Measurements from ENCODE around the gene UXT. TPM values are rescaled to one million over a fixed set of nuclear protein-coding genes. Genes with fewer than 3 reads are reported as not detected.
A peak's percentile ranks its signal among the peaks of the same experiment; 100 is the strongest.

Gene UXT
- total and polyA plus RNA-seq, 2 of the 13 experiments (the other 11 are each of a cell fraction or from before 2014, with no cell fraction given) = 107 to 123 TPM

DNA sequence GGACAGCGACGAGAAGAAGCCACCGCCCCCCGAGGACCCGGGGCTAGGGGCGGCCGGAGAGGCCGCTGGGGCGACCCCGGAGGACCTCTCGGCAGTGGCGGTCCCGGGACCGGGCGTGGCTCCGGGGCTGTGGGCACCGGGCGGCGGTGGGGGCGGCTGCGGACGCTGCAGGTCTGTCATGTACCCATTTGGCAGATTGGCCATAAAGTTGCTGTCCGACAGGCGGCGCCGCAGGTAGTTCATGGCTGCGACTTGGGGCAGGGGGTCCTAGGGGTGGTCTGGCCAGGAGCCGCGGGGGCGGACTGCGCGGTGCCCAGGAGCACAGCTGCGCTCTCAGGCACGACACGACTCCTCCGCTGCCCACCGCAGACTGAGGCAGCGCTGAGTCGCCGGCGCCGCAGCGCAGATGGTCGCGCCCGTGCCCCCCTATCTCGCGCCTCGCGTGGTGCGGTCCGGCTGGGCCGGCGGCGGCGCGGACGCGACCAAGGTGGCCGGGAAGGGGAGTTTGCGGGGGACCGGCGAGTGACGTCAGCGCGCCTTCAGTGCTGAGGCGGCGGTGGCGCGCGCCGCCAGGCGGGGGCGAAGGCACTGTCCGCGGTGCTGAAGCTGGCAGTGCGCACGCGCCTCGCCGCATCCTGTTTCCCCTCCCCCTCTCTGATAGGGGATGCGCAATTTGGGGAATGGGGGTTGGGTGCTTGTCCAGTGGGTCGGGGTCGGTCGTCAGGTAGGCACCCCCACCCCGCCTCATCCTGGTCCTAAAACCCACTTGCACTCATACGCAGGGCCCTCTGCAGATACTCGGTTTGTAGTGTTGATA, 39.3 kb downstream of the UXT start, which contains the start of gene SYN1 (continued):
- TF ChIP-seq, protein P1, sequence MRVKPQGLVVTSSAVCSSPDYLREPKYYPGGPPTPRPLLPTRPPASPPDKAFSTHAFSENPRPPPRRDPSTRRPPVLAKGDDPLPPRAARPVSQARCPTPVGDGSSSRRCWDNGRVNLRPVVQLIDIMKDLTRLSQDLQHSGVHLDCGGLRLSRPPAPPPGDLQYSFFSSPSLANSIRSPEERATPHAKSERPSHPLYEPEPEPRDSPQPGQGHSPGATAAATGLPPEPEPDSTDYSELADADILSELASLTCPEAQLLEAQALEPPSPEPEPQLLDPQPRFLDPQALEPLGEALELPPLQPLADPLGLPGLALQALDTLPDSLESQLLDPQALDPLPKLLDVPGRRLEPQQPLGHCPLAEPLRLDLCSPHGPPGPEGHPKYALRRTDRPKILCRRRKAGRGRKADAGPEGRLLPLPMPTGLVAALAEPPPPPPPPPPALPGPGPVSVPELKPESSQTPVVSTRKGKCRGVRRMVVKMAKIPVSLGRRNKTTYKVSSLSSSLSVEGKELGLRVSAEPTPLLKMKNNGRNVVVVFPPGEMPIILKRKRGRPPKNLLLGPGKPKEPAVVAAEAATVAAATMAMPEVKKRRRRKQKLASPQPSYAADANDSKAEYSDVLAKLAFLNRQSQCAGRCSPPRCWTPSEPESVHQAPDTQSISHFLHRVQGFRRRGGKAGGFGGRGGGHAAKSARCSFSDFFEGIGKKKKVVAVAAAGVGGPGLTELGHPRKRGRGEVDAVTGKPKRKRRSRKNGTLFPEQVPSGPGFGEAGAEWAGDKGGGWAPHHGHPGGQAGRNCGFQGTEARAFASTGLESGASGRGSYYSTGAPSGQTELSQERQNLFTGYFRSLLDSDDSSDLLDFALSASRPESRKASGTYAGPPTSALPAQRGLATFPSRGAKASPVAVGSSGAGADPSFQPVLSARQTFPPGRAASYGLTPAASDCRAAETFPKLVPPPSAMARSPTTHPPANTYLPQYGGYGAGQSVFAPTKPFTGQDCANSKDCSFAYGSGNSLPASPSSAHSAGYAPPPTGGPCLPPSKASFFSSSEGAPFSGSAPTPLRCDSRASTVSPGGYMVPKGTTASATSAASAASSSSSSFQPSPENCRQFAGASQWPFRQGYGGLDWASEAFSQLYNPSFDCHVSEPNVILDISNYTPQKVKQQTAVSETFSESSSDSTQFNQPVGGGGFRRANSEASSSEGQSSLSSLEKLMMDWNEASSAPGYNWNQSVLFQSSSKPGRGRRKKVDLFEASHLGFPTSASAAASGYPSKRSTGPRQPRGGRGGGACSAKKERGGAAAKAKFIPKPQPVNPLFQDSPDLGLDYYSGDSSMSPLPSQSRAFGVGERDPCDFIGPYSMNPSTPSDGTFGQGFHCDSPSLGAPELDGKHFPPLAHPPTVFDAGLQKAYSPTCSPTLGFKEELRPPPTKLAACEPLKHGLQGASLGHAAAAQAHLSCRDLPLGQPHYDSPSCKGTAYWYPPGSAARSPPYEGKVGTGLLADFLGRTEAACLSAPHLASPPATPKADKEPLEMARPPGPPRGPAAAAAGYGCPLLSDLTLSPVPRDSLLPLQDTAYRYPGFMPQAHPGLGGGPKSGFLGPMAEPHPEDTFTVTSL (CRISPR knock-in tag; IDR thresholded peaks at IDR 0.05; ENCODE audit: borderline replicate concordance) = no peak
- TF ChIP-seq, protein P2, sequence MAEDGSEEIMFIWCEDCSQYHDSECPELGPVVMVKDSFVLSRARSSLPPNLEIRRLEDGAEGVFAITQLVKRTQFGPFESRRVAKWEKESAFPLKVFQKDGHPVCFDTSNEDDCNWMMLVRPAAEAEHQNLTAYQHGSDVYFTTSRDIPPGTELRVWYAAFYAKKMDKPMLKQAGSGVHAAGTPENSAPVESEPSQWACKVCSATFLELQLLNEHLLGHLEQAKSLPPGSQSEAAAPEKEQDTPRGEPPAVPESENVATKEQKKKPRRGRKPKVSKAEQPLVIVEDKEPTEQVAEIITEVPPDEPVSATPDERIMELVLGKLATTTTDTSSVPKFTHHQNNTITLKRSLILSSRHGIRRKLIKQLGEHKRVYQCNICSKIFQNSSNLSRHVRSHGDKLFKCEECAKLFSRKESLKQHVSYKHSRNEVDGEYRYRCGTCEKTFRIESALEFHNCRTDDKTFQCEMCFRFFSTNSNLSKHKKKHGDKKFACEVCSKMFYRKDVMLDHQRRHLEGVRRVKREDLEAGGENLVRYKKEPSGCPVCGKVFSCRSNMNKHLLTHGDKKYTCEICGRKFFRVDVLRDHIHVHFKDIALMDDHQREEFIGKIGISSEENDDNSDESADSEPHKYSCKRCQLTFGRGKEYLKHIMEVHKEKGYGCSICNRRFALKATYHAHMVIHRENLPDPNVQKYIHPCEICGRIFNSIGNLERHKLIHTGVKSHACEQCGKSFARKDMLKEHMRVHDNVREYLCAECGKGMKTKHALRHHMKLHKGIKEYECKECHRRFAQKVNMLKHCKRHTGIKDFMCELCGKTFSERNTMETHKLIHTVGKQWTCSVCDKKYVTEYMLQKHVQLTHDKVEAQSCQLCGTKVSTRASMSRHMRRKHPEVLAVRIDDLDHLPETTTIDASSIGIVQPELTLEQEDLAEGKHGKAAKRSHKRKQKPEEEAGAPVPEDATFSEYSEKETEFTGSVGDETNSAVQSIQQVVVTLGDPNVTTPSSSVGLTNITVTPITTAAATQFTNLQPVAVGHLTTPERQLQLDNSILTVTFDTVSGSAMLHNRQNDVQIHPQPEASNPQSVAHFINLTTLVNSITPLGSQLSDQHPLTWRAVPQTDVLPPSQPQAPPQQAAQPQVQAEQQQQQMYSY (CRISPR knock-in tag; IDR thresholded peaks at IDR 0.05) = no peak
- TF ChIP-seq HNF4A (CRISPR knock-in tag; IDR thresholded peaks at IDR 0.05) (no peak), ZNF607 (CRISPR knock-in tag; IDR thresholded peaks at IDR 0.05; ENCODE audit: borderline replicate concordance) (peak; percentile 77; the same call in 1 of the 2 replicates), TEAD3 (CRISPR knock-in tag; optimal IDR thresholded peaks at IDR 0.05; ENCODE audit: borderline replicate concordance) (peak; percentile 30), ZKSCAN8 (CRISPR knock-in tag; IDR thresholded peaks at IDR 0.05; ENCODE audit: borderline replicate concordance) (no peak), ARNT (IDR thresholded peaks at IDR 0.05) (no peak), POLR2AphosphoS5 (IDR thresholded peaks at IDR 0.05; ENCODE audit: low read depth, low read length) (no peak), ZFX (CRISPR knock-in tag; IDR thresholded peaks at IDR 0.05; ENCODE audit: low read depth) (no peak), ZNF234 (CRISPR knock-in tag; conservative IDR thresholded peaks at IDR 0.05) (no peak), ZFY (CRISPR knock-in tag; IDR thresholded peaks at IDR 0.05) (no peak; the same call in 1 of the 2 replicates), ZNF652 (CRISPR knock-in tag; IDR thresholded peaks at IDR 0.05; ENCODE audit: borderline replicate concordance, low read depth) (no peak), FOXA1 (IDR thresholded peaks at IDR 0.05) (no peak), FOXA1 (CRISPR knock-in tag; IDR thresholded peaks at IDR 0.05) (no peak), ETV5 (CRISPR knock-in tag; IDR thresholded peaks at IDR 0.05; ENCODE audit: borderline replicate concordance) (no peak)
- TF ChIP-seq, protein P3, sequence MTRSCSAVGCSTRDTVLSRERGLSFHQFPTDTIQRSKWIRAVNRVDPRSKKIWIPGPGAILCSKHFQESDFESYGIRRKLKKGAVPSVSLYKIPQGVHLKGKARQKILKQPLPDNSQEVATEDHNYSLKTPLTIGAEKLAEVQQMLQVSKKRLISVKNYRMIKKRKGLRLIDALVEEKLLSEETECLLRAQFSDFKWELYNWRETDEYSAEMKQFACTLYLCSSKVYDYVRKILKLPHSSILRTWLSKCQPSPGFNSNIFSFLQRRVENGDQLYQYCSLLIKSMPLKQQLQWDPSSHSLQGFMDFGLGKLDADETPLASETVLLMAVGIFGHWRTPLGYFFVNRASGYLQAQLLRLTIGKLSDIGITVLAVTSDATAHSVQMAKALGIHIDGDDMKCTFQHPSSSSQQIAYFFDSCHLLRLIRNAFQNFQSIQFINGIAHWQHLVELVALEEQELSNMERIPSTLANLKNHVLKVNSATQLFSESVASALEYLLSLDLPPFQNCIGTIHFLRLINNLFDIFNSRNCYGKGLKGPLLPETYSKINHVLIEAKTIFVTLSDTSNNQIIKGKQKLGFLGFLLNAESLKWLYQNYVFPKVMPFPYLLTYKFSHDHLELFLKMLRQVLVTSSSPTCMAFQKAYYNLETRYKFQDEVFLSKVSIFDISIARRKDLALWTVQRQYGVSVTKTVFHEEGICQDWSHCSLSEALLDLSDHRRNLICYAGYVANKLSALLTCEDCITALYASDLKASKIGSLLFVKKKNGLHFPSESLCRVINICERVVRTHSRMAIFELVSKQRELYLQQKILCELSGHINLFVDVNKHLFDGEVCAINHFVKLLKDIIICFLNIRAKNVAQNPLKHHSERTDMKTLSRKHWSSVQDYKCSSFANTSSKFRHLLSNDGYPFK (CRISPR knock-in tag; IDR thresholded peaks at IDR 0.05; ENCODE audit: borderline replicate concordance) = no peak
- TF ChIP-seq, protein P4, sequence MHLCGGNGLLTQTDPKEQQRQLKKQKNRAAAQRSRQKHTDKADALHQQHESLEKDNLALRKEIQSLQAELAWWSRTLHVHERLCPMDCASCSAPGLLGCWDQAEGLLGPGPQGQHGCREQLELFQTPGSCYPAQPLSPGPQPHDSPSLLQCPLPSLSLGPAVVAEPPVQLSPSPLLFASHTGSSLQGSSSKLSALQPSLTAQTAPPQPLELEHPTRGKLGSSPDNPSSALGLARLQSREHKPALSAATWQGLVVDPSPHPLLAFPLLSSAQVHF (CRISPR knock-in tag; IDR thresholded peaks at IDR 0.05) = no peak
